Measurements from ENCODE around the gene RPL10A. TPM values are rescaled to one million over a fixed set of nuclear protein-coding genes. Genes with fewer than 3 reads are reported as not detected.

The RPL10A gene
- total and polyA plus RNA-seq, 2 of the 13 experiments (the other 11 are each of a cell fraction or from before 2014, with no cell fraction given): 1,854 to 2,726 TPM

GRCh38 chr6:35452183-35453090 lies 15.8 kb upstream of the RPL10A start, which contains the start of gene FANCE (continued):
- TF ChIP-seq ZFP91 (CRISPR knock-in tag; IDR thresholded peaks at IDR 0.05; ENCODE audit: borderline replicate concordance) (peak; percentile 78; the same call in 1 of the 2 replicates), ELF3 (CRISPR knock-in tag; IDR thresholded peaks at IDR 0.05) (peak; percentile 63), ZNF235 (CRISPR knock-in tag; IDR thresholded peaks at IDR 0.05; ENCODE audit: borderline replicate concordance) (no peak), CHCHD3 (CRISPR knock-in tag; IDR thresholded peaks at IDR 0.05) (peak; percentile 89; the same call in 1 of the 2 replicates), CEBPB (IDR thresholded peaks at IDR 0.05; ENCODE audit: borderline replicate concordance, low read depth, low read length) (no peak), ZC3H4 (CRISPR knock-in tag; IDR thresholded peaks at IDR 0.05; ENCODE audit: borderline replicate concordance) (no peak), JARID2 (CRISPR knock-in tag; IDR thresholded peaks at IDR 0.05; ENCODE audit: insufficient replicate concordance) (no peak), IRF1 (CRISPR knock-in tag; IDR thresholded peaks at IDR 0.05; ENCODE audit: low read depth) (no peak), LBX2 (CRISPR knock-in tag; IDR thresholded peaks at IDR 0.05; ENCODE audit: borderline replicate concordance) (no peak), CREB1 (IDR thresholded peaks at IDR 0.05) (0 out of 2 replicates have a peak, but pooled peaks have one; percentile 8), CREB1 (CRISPR knock-in tag; IDR thresholded peaks at IDR 0.05) (no peak), RFX3 (CRISPR knock-in tag; IDR thresholded peaks at IDR 0.05) (no peak), NCOA1 (CRISPR knock-in tag; IDR thresholded peaks at IDR 0.05) (0 out of 2 replicates have a peak, but pooled peaks have one; percentile 41), ZMYM3 (CRISPR knock-in tag; IDR thresholded peaks at IDR 0.05) (peak; percentile 38; the same call in 1 of the 2 replicates), ZNF652 (CRISPR knock-in tag; IDR thresholded peaks at IDR 0.05; ENCODE audit: borderline replicate concordance, low read depth) (no peak), DDIT3 (CRISPR knock-in tag; IDR thresholded peaks at IDR 0.05) (no peak), MIER2 (CRISPR knock-in tag; IDR thresholded peaks at IDR 0.05) (no peak), NRL (CRISPR knock-in tag; IDR thresholded peaks at IDR 0.05; ENCODE audit: borderline replicate concordance) (peak; percentile 91; the same call in 1 of the 2 replicates), ZBTB1 (CRISPR knock-in tag; IDR thresholded peaks at IDR 0.05; ENCODE audit: borderline replicate concordance) (no peak), ATF2 (CRISPR knock-in tag; IDR thresholded peaks at IDR 0.05) (peak; percentile 44; the same call in 1 of the 2 replicates)
